ENCODE measurements around the gene NDRG4. TPM values are rescaled to one million over a fixed set of nuclear protein-coding genes. Genes with fewer than 3 reads are reported as not detected.

NDRG4 gene
- total RNA-seq, 2 experiments from 2014 or later, result 6.8 to 7.3 TPM

DNA sequence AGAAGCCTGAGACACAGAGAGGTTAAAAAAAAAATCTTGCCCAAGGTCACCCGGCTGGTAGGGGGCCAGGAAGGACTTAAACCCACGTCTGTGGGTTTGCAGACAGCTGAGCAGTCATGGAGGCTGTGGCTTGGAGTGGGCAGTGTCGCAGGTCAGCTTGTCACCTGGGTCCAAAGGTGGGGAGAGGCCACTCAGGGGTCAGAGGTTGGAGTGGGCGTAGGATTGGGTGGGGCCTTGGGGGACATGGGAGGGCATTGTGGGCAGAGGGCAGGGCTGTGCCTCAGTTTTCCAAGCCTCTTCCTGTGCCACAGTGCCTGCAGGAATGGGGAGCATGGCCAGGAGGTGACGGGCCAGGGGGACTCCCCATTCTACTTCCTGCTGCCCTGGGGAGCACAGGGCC is 2.0 kb upstream of the NDRG4 start:
- no peak for DNase-seq
- peaks cover 9% of the 10 kb centered on the region for H3K27me3 Mint-ChIP-seq
- no peak overlapping the region for H3K27ac Mint-ChIP-seq
- H3K4me3 Mint-ChIP-seq, result no peak overlapping the region
- H3K36me3 Mint-ChIP-seq, result no peaks in the 10 kb centered on the region
- H3K4me1 Mint-ChIP-seq, result peaks cover 28% of the 10 kb centered on the region
- no peaks in the 10 kb centered on the region for H3K9me3 Mint-ChIP-seq

DNA sequence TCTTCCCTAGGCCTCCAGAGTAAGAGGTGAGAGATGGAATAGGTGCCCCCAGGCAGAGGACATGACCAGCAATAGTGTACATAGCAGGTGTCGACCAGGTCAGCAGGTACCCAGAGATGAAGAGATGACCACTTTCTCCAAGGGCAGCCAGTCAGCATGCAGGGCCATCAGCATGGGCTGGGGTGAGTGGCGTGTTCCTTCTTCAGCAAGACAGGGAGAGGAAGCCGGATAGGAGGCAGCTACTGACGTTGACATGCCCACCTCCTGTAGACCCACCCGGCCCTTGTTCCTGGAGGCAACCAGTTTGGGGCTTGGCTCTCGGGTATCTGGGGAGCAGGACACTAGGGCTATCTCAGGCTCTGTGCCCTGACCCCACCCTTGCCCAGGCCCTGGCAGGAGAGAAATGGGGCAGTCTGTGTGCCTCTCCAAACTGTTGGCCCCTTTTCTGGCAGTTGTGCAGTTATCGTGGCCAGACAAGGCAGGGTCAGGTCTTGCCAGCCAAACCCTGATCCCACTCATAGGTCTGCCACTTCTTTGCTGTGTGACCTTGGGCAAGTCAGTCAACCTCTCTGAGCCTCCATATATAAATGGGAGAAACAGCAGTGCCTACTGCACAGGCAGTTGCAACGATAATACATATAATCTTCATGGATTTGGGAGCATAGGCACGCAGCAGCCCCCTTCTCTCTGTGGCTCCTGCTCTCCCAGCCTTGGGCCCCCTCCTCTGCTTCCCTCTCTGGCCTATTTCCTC is 1.4 kb upstream of the NDRG4 start:
- Mint-ChIP-seq H3K9me3 (no peaks in the 10 kb centered on the region), H3K4me3 (no peak overlapping the region), H3K27me3 (peaks cover 9% of the 10 kb centered on the region), H3K36me3 (no peaks in the 10 kb centered on the region), H3K4me1 (peaks cover 28% of the 10 kb centered on the region), H3K27ac (no peak overlapping the region)
- no peak for DNase-seq

DNA sequence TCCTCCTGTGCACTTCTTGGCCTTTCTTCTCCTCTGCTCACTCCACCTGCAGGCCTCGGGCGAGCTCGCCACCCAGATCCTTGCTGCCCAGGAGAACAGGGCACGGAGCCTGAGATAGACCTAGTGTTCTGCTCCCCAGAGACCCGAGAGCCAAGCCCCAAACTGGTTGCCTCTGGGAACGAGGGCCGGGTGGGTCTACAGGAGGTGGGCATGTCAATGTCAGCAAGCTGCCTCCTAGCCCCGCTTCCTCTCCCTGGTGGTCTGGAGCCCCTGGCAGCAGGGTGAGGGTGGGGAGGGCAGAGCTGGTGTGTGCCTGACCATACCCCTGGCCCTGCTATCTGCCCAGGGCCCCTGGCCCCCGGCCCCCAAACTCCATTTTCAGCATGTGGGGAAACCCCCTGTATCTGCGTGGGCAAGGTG is 841 bp upstream of the NDRG4 start:
- Mint-ChIP-seq H3K27ac (no peak overlapping the region), H3K4me1 (peaks cover 28% of the 10 kb centered on the region)
- no peak for DNase-seq

DNA sequence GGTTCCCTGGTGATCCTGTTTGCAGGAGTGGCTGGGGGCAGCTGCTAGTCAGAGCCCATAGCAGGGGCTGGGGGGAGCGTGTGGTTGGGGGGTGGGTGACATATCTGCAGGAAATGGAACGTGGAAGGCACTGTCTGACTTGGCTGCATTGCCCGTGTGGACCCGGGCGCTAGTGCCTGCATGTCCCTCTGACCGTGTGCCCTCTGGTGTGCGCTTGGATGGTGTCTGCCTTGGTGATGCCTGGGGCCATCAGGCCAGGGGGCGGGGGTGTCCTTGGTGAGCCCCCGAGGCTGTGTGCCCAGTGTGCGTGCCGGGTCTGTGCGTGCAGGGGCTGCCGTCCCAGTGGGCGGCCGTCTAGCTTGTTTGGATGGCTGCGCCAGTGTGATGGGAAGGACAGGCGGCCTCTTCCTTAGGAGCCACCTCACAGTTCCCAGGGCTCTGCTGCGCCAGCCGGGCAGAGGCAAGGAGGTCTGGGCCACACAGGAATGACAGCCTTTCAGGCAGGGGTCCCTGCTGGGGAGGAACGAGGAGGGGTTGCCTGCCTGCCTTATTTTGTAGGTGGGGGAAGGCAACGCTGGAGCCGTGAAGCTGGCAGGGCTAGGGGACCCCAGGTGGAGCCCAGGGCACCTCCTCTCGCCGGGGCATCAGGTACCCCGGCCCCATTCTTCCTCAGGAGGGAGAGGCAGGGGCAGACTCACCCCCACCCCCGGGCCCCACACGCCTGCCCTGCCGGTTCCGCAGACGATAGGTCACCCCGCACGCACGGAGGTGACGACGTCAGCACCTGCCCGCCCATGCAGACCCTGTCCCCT is 693 bp downstream of the NDRG4 start:
- Mint-ChIP-seq H3K27me3 (peaks cover 5% of the 10 kb centered on the region), H3K9me3 (no peaks in the 10 kb centered on the region), H3K4me3 (peak overlapping the region; percentile 83), H3K27ac (no peak overlapping the region), H3K36me3 (no peaks in the 10 kb centered on the region), H3K4me1 (peaks cover 22% of the 10 kb centered on the region)
- DNase-seq, result no peak

More for the DNA sequence above, 841 bp upstream of the NDRG4 start:
- Mint-ChIP-seq H3K36me3 (no peaks in the 10 kb centered on the region), H3K27me3 (peaks cover 9% of the 10 kb centered on the region), H3K4me3 (no peak overlapping the region), H3K9me3 (no peaks in the 10 kb centered on the region)

GRCh38 chr16:58501242-58502131 is 1.5 kb downstream of the NDRG4 start:
- H3K9me3 Mint-ChIP-seq, result no peaks in the 10 kb centered on the region
- H3K27ac Mint-ChIP-seq, result no peak overlapping the region
- peak; percentile 62 for DNase-seq
- peaks cover 22% of the 10 kb centered on the region for H3K4me1 Mint-ChIP-seq
- no peaks in the 10 kb centered on the region for H3K36me3 Mint-ChIP-seq
- H3K27me3 Mint-ChIP-seq, result peaks cover 5% of the 10 kb centered on the region
- H3K4me3 Mint-ChIP-seq, result peak overlapping the region; percentile 83

- no peak for DNase-seq
- H3K9me3 Mint-ChIP-seq, result no peaks in the 10 kb centered on the region
- peaks cover 15% of the 10 kb centered on the region for H3K4me1 Mint-ChIP-seq
- H3K27me3 Mint-ChIP-seq, result peaks cover 5% of the 10 kb centered on the region
- no peaks in the 10 kb centered on the region for H3K36me3 Mint-ChIP-seq
- H3K27ac Mint-ChIP-seq, result no peak overlapping the region
- no peak overlapping the region for H3K4me3 Mint-ChIP-seq
Measured at GRCh38 chr16:58502217-58502921, 2.4 kb downstream of the NDRG4 start.

GRCh38 chr16:58503166-58503862 is 3.4 kb downstream of the NDRG4 start:
- H3K27ac Mint-ChIP-seq, result no peak overlapping the region
- no peak overlapping the region for H3K4me3 Mint-ChIP-seq
- peaks cover 12% of the 10 kb centered on the region for H3K4me1 Mint-ChIP-seq
- DNase-seq, result no peak
- H3K36me3 Mint-ChIP-seq, result no peaks in the 10 kb centered on the region
- H3K9me3 Mint-ChIP-seq, result no peaks in the 10 kb centered on the region
- H3K27me3 Mint-ChIP-seq, result peaks cover 5% of the 10 kb centered on the region

GRCh38 chr16:58503863-58504688 is 4.1 kb downstream of the NDRG4 start:
- Mint-ChIP-seq H3K27me3 (peaks cover 5% of the 10 kb centered on the region), H3K9me3 (no peaks in the 10 kb centered on the region), H3K4me1 (peaks cover 12% of the 10 kb centered on the region), H3K4me3 (no peak overlapping the region), H3K36me3 (no peaks in the 10 kb centered on the region), H3K27ac (no peak overlapping the region)
- no peak for DNase-seq

DNA sequence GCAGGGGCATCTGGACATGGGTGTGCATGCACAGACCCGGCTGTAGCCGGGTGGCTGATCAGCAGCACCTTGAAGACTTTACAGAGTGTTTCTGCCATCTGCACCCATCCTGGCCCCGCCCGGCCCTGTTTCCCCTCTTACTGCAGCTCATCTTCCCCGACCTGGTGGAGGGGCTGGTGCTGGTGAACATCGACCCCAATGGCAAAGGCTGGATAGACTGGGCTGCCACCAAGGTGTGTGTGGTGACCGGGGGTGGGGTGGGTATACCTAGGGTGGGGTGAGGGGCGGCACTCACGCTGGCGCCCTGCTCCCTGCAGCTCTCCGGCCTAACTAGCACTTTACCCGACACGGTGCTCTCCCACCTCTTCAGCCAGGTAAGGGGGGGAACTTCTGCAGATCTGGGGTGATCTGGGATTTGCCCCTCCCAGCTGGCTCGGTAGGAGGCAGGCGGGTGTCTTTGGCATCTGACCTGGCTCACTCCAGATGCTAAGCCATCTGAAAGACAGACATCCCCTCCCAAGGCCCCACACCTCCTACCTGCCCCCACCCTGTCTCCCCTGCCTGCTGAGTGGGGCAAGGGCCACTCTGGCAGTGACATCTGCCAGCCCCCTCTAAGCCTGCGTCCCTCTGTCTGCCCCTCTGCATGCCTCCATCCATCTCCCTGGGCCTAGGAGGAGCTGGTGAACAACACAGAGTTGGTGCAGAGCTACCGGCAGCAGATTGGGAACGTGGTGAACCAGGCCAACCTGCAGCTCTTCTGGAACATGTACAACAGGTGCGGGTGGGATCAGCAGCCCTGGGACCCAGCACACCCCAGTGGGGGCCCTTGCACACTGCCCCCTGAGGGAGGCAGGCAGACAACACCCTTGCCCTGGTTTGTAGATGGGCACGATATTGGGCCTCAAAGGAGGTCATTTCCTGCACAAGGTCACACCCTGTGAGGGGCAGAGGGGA is 6.6 kb downstream of the NDRG4 start:
- peaks cover 2% of the 10 kb centered on the region for H3K27me3 Mint-ChIP-seq
- H3K36me3 Mint-ChIP-seq, result no peaks in the 10 kb centered on the region
- H3K27ac Mint-ChIP-seq, result no peak overlapping the region
- no peak overlapping the region for H3K4me3 Mint-ChIP-seq
- H3K4me1 Mint-ChIP-seq, result peaks cover under 1% of the 10 kb centered on the region
- DNase-seq, result no peak
- H3K9me3 Mint-ChIP-seq, result no peaks in the 10 kb centered on the region

GRCh38 chr16:58507195-58507962 is 7.4 kb downstream of the NDRG4 start:
- H3K4me3 Mint-ChIP-seq, result no peak overlapping the region
- H3K27ac Mint-ChIP-seq, result no peak overlapping the region
- no peaks in the 10 kb centered on the region for H3K9me3 Mint-ChIP-seq
- H3K4me1 Mint-ChIP-seq, result peaks cover 4% of the 10 kb centered on the region
- no peaks in the 10 kb centered on the region for H3K27me3 Mint-ChIP-seq
- H3K36me3 Mint-ChIP-seq, result no peaks in the 10 kb centered on the region
- no peak for DNase-seq

DNA sequence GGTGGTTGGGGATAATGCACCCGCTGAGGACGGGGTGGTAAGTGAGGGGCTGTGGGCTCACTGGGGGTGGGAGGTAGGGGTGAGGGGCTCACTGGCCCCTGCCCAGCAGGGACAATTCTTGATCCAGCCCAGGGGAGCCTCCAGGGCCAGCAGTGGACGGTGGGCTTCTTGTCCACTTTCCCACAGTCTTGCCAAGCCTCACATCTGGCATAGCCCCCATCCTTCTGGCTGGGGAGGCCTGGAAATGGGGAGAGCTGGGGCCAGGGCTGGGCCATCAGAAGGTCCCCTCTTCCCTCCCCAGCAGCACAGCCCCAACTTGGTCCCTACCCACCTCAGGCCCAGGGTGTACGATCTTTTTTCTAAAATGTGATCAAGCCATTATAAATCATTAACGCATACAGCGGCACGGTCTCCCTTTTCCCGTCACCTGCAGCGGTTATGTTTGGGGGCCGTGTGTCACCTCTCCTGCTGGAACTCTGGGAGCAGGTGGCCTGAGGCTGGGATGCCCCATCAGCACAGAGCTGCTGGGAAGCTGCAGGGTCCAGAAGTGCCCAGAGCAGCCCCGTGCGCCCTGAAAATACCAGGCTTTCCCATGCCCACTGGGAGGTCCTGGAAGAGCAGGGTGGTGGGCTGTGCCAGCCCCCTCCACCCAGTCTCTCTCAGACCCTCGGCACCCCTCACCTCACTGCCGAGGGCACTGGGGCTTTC is 8.2 kb downstream of the NDRG4 start:
- DNase-seq, result no peak

More for the DNA sequence above, 8.2 kb downstream of the NDRG4 start:
- no peaks in the 10 kb centered on the region for H3K27me3 Mint-ChIP-seq
- no peak overlapping the region for H3K27ac Mint-ChIP-seq
- no peaks in the 10 kb centered on the region for H3K36me3 Mint-ChIP-seq
- H3K4me1 Mint-ChIP-seq, result peaks cover 4% of the 10 kb centered on the region
- H3K9me3 Mint-ChIP-seq, result no peaks in the 10 kb centered on the region
- H3K4me3 Mint-ChIP-seq, result no peak overlapping the region
